Right lobe of liver (tissue), 6 donors: ENCODE results near the gene ZNFX1. TPM values are rescaled to one million over a fixed set of nuclear protein-coding genes. Genes with fewer than 3 reads are reported as not detected.
A peak's percentile ranks its signal among the peaks of the same experiment; 100 is the strongest.
"Not testable (repeated sequence)": the region's sequence is repeated elsewhere in the genome, so short reads cannot be mapped to it uniquely, and the experiment has no call there.

Source experiments
- ATAC-seq, 4 donors: fragments of 200-7000 bp; cut with Tn5 transposase; one replicate each; pipeline ENCODE4 v1.9.1; 2020; ENCODE audit warnings: mild to moderate bottlenecking in 4 of 4, moderate library complexity in 4 of 4
- DNase-seq, 3 donors: peaks; one replicate each; pipeline ENCODE4 v3.0.0-alpha.2; 2020
- H3K27ac ChIP-seq, 3 donors: fragments of 200-600 bp; one replicate each; pipeline ENCODE4 v1.8.0; 2022
- H3K27me3 ChIP-seq, 2 donors: fragments of 200-600 bp; one replicate each; pipeline ENCODE4 v1.8.0; 2022
- H3K36me3 ChIP-seq, 4 donors: fragments of 200-600 bp; sonication (generic) in 1 of 4; one replicate each; pipeline versions ENCODE4 v1.5.1 to v1.8.0; 2017 to 2022; ENCODE audit warnings: control low read depth in 1 of 4
- H3K4me1 ChIP-seq, 4 donors: fragments of 200-600 bp; sonication (generic) in 1 of 4; one replicate each; pipeline versions ENCODE4 v1.5.1 to v1.8.0; 2017 to 2022; ENCODE audit warnings: control low read depth in 1 of 4
- H3K4me3 ChIP-seq, 3 donors: fragments of 200-600 bp; one replicate each; pipeline ENCODE4 v1.8.0; 2022
- H3K9me3 ChIP-seq, 4 donors: fragments of 200-600 bp; sonication (generic) in 1 of 4; one replicate each; pipeline versions ENCODE4 v1.5.1 to v1.8.0; 2017 to 2022; ENCODE audit warnings: control low read depth in 1 of 4
- CTCF ChIP-seq, 4 donors: fragments of 200-600 bp in 3 of 4; fragments of 450-650 bp in 1 of 4; IDR thresholded peaks; one replicate each; pipeline versions ENCODE4 v1.5.1 to v1.8.0; 2016 to 2022; ENCODE audit warnings: antibody characterized with exemption in 4 of 4, mild to moderate bottlenecking in 2 of 4
- POLR2A ChIP-seq: fragments of 450-650 bp; IDR thresholded peaks from one replicate; pipeline ENCODE4 v1.6.1; 2017; ENCODE audit warnings: antibody characterized with exemption, mild to moderate bottlenecking
- WGBS: methylation state at CpG from one replicate; pipeline ENCODE4 v1.1.6; 2018; ENCODE audit warnings: low coverage, low lambda C conversion rate; ENCODE audit not compliant: insufficient coverage; ENCODE audit errors: missing lambda C conversion rate; 5-methylcytosine and 5-hydroxymethylcytosine counted together
- intact Hi-C, 2 donors: fragments of 100-400 bp; cut with DNase I; formaldehyde crosslinking; loops; one replicate each; pipeline versions ENCODE4 v1.11.2 to v1.14.1; 2022
- total RNA-seq, 6 experiments: library from RNA; depleted of rRNA in 2 of 6; stranded (reverse); fragments of >200 nt in 2 of 6; fragmentation: NEBNext Ultra II Directional in 3 of 6; extraction: Animal tissue kit (Norgen Biotek cat#: 25700) in 3 of 6; gene quantifications; one replicate each; pipeline versions ENCODE4 v1.1.0 to v1.2.4, GENCODE V29; 2016 to 2023
- donor health status: DM: no; HTN: yes; CAD: no.
- donor health status: DM: no; HTN: no; CAD: no.
- donor health status: DM: no; HTN: no; CAD: no.
- donor health status: DM: no; HTN: yes; CAD: no.
- donor health status: DM: no; HTN: yes; CAD: no.

Gene ZNFX1
- total RNA-seq, 6 experiments from 2014 or later: 9.3 to 17.5 (median 13.9) TPM

DNA sequence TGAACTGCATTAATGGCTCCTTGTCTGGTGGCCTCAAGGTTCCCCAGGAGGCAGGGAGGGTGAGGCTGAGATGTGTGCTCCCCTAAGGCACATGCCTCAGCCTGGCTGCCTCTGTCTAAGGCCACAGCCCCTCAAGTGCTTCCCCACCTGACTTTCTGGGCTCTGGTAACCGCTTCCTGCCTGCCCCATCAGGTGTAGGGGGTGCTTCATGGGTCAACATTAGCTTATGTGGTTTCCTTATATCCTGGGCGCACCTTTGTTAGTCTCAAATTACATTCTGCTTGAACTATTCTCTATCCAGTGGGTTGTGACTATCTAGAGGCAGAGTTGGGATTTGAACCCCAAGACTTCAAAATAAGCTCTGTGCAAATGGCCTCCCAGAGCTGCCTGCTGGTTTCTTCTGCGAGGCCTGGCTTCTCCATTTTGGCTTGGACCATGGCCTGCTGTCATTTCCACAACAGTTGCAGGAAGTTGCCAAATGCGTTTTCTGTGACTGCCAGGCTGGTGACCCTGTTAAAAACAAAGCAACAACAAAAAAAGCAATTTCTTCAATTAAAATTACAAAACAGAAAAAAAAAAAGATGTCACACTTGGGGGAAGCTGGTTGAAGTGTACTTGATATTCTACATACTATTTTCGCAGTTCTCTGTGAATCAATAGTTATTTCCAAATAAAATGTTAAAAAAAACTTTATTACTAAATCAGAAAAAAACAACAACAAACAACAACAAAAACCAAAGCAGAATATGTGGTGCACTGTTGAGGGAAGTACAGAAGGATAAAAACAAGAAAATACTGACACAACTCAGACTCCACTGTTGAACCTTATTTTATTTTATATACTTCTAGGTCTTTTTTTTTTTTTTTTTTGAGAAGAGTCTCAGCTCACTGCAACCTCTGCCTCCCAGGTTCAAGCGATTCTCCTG lies 20.0 kb upstream of the ZNFX1 start:
- Histone ChIP-seq H3K27ac (no peak overlapping the region), H3K9me3 (no peaks in the 10 kb centered on the region), H3K4me1 (no peaks in the 10 kb centered on the region), H3K36me3 (no peaks in the 10 kb centered on the region), H3K4me3 (no peak overlapping the region), H3K27me3 (no peaks in the 10 kb centered on the region)
- 58% methylated on average over 5 of the region's 6 CpGs for WGBS
- no peak for TF ChIP-seq POLR2A
- no peak for TF ChIP-seq CTCF (IDR thresholded peaks at IDR 0.05)
- ATAC-seq: peak; percentile 23 to 65 (median 44)
- intact Hi-C loops: no loop called here
- no peak for DNase-seq

DNA sequence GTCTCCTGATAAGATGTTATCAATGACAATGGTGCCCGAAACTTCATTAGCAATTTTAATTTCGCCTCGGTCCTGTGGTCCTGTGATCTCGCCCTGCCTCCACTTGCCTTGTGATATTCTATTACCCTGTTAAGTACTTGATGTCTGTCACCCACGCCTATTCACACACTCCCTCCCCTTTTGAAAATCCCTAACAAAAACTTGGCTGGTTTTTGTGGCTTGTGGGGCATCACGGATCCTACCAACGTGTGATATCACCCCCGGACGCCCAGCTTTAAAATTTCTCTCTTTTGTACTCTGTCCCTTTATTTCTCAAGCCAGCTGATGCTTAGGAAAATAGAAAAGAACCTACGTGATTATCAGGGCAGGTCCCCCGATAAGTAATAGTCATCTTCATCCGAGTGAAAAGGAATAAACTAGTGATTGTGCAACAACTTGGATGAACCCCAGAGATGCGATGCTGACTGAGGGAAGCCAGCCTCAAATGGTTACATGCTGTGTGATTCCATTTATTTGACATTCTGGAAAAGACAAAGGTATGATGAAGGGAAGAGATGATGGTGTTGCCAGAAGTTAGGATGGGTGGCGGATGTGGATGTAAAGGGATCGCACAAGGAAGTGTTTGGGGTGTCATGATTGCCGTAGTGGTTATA lies 16.3 kb upstream of the ZNFX1 start:
- H3K4me1 ChIP-seq, H3K27ac ChIP-seq, H3K27me3 ChIP-seq, H3K9me3 ChIP-seq, ATAC-seq, DNase-seq, intact Hi-C loops, H3K4me3 ChIP-seq: not testable (repeated sequence)
- peaks cover 0 to 26% (median 10%) of the 10 kb centered on the region in 4 donors for H3K36me3 ChIP-seq
- WGBS: 78% methylated on average over 15 of the region's 16 CpGs

GRCh38 chr20:49293122-49293521 lies 15.3 kb upstream of the ZNFX1 start:
- no peak for ATAC-seq
- Histone ChIP-seq H3K27ac (no peak overlapping the region), H3K27me3 (no peaks in the 10 kb centered on the region), H3K36me3 (peaks cover 0 to 36% (median 17%) of the 10 kb centered on the region in 4 donors), H3K4me3 (no peak overlapping the region), H3K9me3 (no peaks in the 10 kb centered on the region), H3K4me1 (no peaks in the 10 kb centered on the region)
- 100% methylated on average over 4 of the region's 6 CpGs for WGBS
- intact Hi-C loops: no loop called here
- no peak for DNase-seq
- TF ChIP-seq CTCF (IDR thresholded peaks at IDR 0.05): no peak

- intact Hi-C loops: no loop called here
- H3K4me3 ChIP-seq: no peak overlapping the region
- no peak for DNase-seq
- H3K36me3 ChIP-seq: peaks cover 0 to 47% (median 26%) of the 10 kb centered on the region in 4 donors
- H3K9me3 ChIP-seq: peaks cover 0 to 2% (median 0%) of the 10 kb centered on the region in 4 donors
- no peak for ATAC-seq
- no peaks in the 10 kb centered on the region for H3K27me3 ChIP-seq
- H3K4me1 ChIP-seq: no peaks in the 10 kb centered on the region
- WGBS: 66% methylated on average over 2 of the region's 3 CpGs
- H3K27ac ChIP-seq: no peak overlapping the region
- no peak for TF ChIP-seq CTCF (IDR thresholded peaks at IDR 0.05)
- TF ChIP-seq POLR2A: no peak
These were observed 14.2 kb upstream of the ZNFX1 start for GRCh38 chr20:49292010-49292409.

DNA sequence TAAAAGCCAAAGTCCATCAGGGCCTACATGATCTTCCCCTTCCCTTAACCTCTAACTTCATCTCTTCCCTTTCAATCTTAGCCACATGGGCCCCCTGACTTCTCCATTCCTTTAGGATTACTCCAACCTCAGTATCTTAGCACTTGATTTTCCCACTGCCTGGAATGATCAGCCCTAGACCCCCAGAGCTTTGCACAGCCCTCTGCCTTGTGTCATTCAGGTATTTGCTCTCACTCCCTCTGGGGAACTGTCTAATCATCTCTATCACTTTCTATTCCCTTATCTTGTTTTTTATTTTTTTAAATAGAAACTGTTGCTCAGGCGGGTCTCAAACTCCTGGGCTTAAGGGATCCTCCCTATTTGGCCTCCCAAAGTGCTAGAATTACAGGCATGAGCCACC lies 13.3 kb upstream of the ZNFX1 start:
- Histone ChIP-seq H3K9me3 (peaks cover 0 to 10% (median 0%) of the 10 kb centered on the region in 4 donors), H3K4me1 (no peaks in the 10 kb centered on the region), H3K36me3 (peaks cover 4 to 54% (median 34%) of the 10 kb centered on the region in 4 donors), H3K4me3 (no peak overlapping the region), H3K27ac (no peak overlapping the region), H3K27me3 (no peaks in the 10 kb centered on the region)
- intact Hi-C loops: no loop called here
- WGBS: 17% methylated on average over 1 of the region's 1 CpG
- DNase-seq (no peak), ATAC-seq (peak in 1 of 4 donors; percentile 23)
- no peak for TF ChIP-seq POLR2A
- no peak for TF ChIP-seq CTCF (IDR thresholded peaks at IDR 0.05)
